Psoas muscle (tissue), 8 donors: ENCODE results near the gene TRPM6. TPM values are rescaled to one million over a fixed set of nuclear protein-coding genes. Genes with fewer than 3 reads are reported as not detected.

Experiments
- ATAC-seq, 4 donors: fragments of 200-7000 bp; cut with Tn5 transposase; one replicate each; pipeline ENCODE4 v1.9.1; 2020; ENCODE audit warnings: moderate library complexity in 3 of 4, mild to moderate bottlenecking in 2 of 4
- DNase-seq, 2 donors: peaks; one replicate each; pipeline ENCODE4 v3.0.0-alpha.2; 2020
- H3K27ac ChIP-seq: fragments of 200-600 bp; one replicate; pipeline ENCODE4 v1.8.0; 2022
- H3K27me3 ChIP-seq, 3 donors: fragments of 200-600 bp in 1 of 3; one replicate each; pipeline versions ENCODE4 v1.6.1 to v1.8.0; 2013 to 2022; ENCODE audit warnings: low read length in 2 of 3, mild to moderate bottlenecking in 2 of 3, moderate library complexity in 1 of 3; ENCODE audit not compliant: insufficient read depth in 3 of 3
- H3K36me3 ChIP-seq, 2 donors: fragments of 200-600 bp in 1 of 2; one replicate each; pipeline versions ENCODE4 v1.6.1 to v1.8.0; 2013 to 2022; ENCODE audit warnings: low read depth in 1 of 2, mild to moderate bottlenecking in 1 of 2, moderate library complexity in 1 of 2; ENCODE audit not compliant: insufficient read depth in 1 of 2
- H3K4me1 ChIP-seq: fragments of 200-600 bp; one replicate; pipeline ENCODE4 v1.8.0; 2022
- H3K4me3 ChIP-seq: fragments of 200-600 bp; one replicate; pipeline ENCODE4 v1.8.0; 2022; ENCODE audit warnings: mild to moderate bottlenecking
- H3K9me3 ChIP-seq: fragments of 200-600 bp; one replicate; pipeline ENCODE4 v1.8.0; 2022
- CTCF ChIP-seq: fragments of 200-600 bp; IDR thresholded peaks from one replicate; pipeline ENCODE4 v1.8.0; 2022; ENCODE audit warnings: antibody characterized with exemption
- WGBS, 3 donors: extraction: QIAGEN DNeasy Blood & Tissue Kit; methylation state at CpG; one replicate each; pipeline versions ENCODE4 v1.1.6 to v1.1.7; 2013; 5-methylcytosine and 5-hydroxymethylcytosine counted together
- intact Hi-C, 2 donors: fragments of 100-400 bp; cut with DNase I; formaldehyde crosslinking; loops; one replicate each; pipeline versions ENCODE4 v1.11.0 to v1.14.2; 2022
- polyA plus RNA-seq, 3 donors: library from polyadenylated mRNA; stranded (reverse); fragments of 200-250 nt; gene quantifications; one replicate each; pipeline ENCODE4 v1.2.3, GENCODE V29; 2013
- total RNA-seq, 4 donors: library from RNA; stranded (reverse); fragmentation: NEBNext Ultra II Directional in 2 of 4; extraction: Animal tissue kit (Norgen Biotek cat#: 25700) in 2 of 4; gene quantifications; one replicate each; pipeline versions ENCODE4 v1.2.1 to v1.2.4, GENCODE V29; 2021 to 2023
- donor health status: healthy with polysubstance abuse.
- donor health status: DM: no; HTN: no; CAD: no; lungs with moderate emphysema.
- donor health status: Bipolar disorder and iron deficiency.
- donor health status: healthy.
- donor health status: DM: yes; HTN: yes; CAD: no.
- donor health status: DM: no; HTN: no; CAD: no.
- donor health status: DM: no; HTN: no; CAD: no.
- donor health status: DM: yes; HTN: yes; CAD: no.

Gene TRPM6
- total and polyA plus RNA-seq, 7 donors = 0.04 to 0.27 (median 0.12) TPM; not detected in 1

GRCh38 chr9:74803376-74804017 is 84.2 kb downstream of the TRPM6 start:
- no peaks in the 10 kb centered on the region for H3K27me3 ChIP-seq
- H3K9me3 ChIP-seq = no peaks in the 10 kb centered on the region
- TF ChIP-seq CTCF = no peak
- no peak overlapping the region for H3K4me3 ChIP-seq
- ATAC-seq = no peak
- WGBS, 3 donors = 57 to 61% (median 61%) methylated on average over 4 of the region's 4 CpGs
- H3K27ac ChIP-seq = no peak overlapping the region
- H3K4me1 ChIP-seq = no peaks in the 10 kb centered on the region
- H3K36me3 ChIP-seq = no peaks in the 10 kb centered on the region
- no peak for DNase-seq
- intact Hi-C loops = no loop called here

GRCh38 chr9:74800226-74800625 is 87.5 kb downstream of the TRPM6 start:
- 28 to 37% (median 35%) methylated on average over 7 of the region's 7 CpGs for WGBS, 3 donors
- Histone ChIP-seq H3K9me3 (no peaks in the 10 kb centered on the region), H3K4me3 (no peak overlapping the region), H3K27me3 (no peaks in the 10 kb centered on the region), H3K27ac (no peak overlapping the region), H3K36me3 (no peaks in the 10 kb centered on the region), H3K4me1 (no peaks in the 10 kb centered on the region)
- intact Hi-C loops = no loop called here
- no peak for TF ChIP-seq CTCF
- no peak for ATAC-seq
- no peak for DNase-seq

- Histone ChIP-seq H3K4me3 (no peak overlapping the region), H3K36me3 (no peaks in the 10 kb centered on the region), H3K9me3 (no peaks in the 10 kb centered on the region), H3K4me1 (no peaks in the 10 kb centered on the region), H3K27me3 (no peaks in the 10 kb centered on the region), H3K27ac (no peak overlapping the region)
- 32 to 93% (median 82%) methylated on average over 1 of the region's 1 CpG for WGBS, 3 donors
- TF ChIP-seq CTCF = no peak
- DNase-seq = no peak
- intact Hi-C loops = no loop called here
- ATAC-seq = no peak
Observed at GRCh38 chr9:74795803-74796202, 91.9 kb downstream of the TRPM6 start.

- Histone ChIP-seq H3K27me3 (no peaks in the 10 kb centered on the region), H3K9me3 (no peaks in the 10 kb centered on the region), H3K36me3 (no peaks in the 10 kb centered on the region), H3K4me1 (no peaks in the 10 kb centered on the region), H3K27ac (no peak overlapping the region), H3K4me3 (no peak overlapping the region)
- DNase-seq = no peak
- no peak for ATAC-seq
- intact Hi-C loops = no loop called here
- 80 to 84% (median 83%) methylated on average over 4 of the region's 4 CpGs for WGBS, 3 donors
- TF ChIP-seq CTCF = no peak
Observed at GRCh38 chr9:74795081-74795480, 92.6 kb downstream of the TRPM6 start.

- intact Hi-C loops = no loop called here
- WGBS, 3 donors = 79 to 84% (median 80%) methylated on average over 5 of the region's 5 CpGs
Observed at GRCh38 chr9:74784506-74784905, 103.2 kb downstream of the TRPM6 start.

More at GRCh38 chr9:74784506-74784905, 103.2 kb downstream of the TRPM6 start:
- Histone ChIP-seq H3K4me1 (no peaks in the 10 kb centered on the region), H3K36me3 (no peaks in the 10 kb centered on the region), H3K27ac (no peak overlapping the region), H3K9me3 (no peaks in the 10 kb centered on the region), H3K27me3 (no peaks in the 10 kb centered on the region), H3K4me3 (no peak overlapping the region)
- TF ChIP-seq CTCF = no peak
- ATAC-seq (no peak), DNase-seq (no peak)
